Neural progenitor cell (in vitro differentiated cells): Measurements from ENCODE around the gene WFS1. TPM values are rescaled to one million over a fixed set of nuclear protein-coding genes. Genes with fewer than 3 reads are reported as not detected.

Source experiments
- DNase-seq: peaks from one replicate; pipeline ENCODE4 v3.0.0-alpha.2; 2016; ENCODE audit warnings: low spot score
- H2AFZ ChIP-seq: fragments of 200-600 bp; sonication (generic); replicated peaks from 2 replicates; pipeline ENCODE4 v1.6.1; 2016; ENCODE audit warnings: antibody characterized with exemption
- H3F3A ChIP-seq: fragments of 200-600 bp; sonication (generic); 2 replicates; pipeline ENCODE4 v1.6.1; 2016; ENCODE audit warnings: antibody characterized with exemption, low read depth
- H3K27ac ChIP-seq: fragments of 200-600 bp; sonication (generic); 2 replicates; pipeline ENCODE4 v1.5.1; 2016; ENCODE audit warnings: mild to moderate bottlenecking
- H3K27me3 ChIP-seq: fragments of 200-600 bp; sonication (generic); 2 replicates; pipeline ENCODE4 v1.6.1; 2016; ENCODE audit warnings: mild to moderate bottlenecking, moderate library complexity
- H3K36me3 ChIP-seq: fragments of 200-600 bp; sonication (generic); 2 replicates; pipeline ENCODE4 v1.5.1; 2016
- H3K4me1 ChIP-seq: fragments of 200-600 bp; sonication (generic); 2 replicates; pipeline ENCODE4 v1.6.1; 2016; ENCODE audit warnings: mixed run types
- H3K4me2 ChIP-seq: fragments of 200-600 bp; sonication (generic); 2 replicates; pipeline ENCODE4 v1.6.1; 2016
- H3K4me3 ChIP-seq: fragments of 200-600 bp; sonication (generic); 2 replicates; pipeline ENCODE4 v1.5.1; 2016
- H3K79me2 ChIP-seq: fragments of 200-600 bp; sonication (generic); 2 replicates; pipeline ENCODE4 v1.6.1; 2016; ENCODE audit warnings: low read depth
- H3K9ac ChIP-seq: fragments of 200-600 bp; sonication (generic); 2 replicates; pipeline ENCODE4 v1.6.1; 2016
- H3K9me3 ChIP-seq: fragments of 200-600 bp; sonication (generic); 2 replicates; pipeline ENCODE4 v1.5.1; 2016; ENCODE audit warnings: low read depth
- H4K20me1 ChIP-seq: fragments of 200-600 bp; sonication (generic); 2 replicates; pipeline ENCODE4 v1.6.1; 2016; ENCODE audit warnings: low read depth
- H3K27ac Mint-ChIP-seq: 3 replicates; pipeline ENCODE4 v1.8.0; 2021; ENCODE audit warnings: mixed read lengths
- H3K27me3 Mint-ChIP-seq: 2 replicates; pipeline ENCODE4 v1.8.0; 2022; ENCODE audit warnings: low read depth, mild to moderate bottlenecking, inconsistent platforms, moderate library complexity, mixed read lengths; ENCODE audit not compliant: insufficient read depth
- H3K36me3 Mint-ChIP-seq: 3 replicates; pipeline ENCODE4 v1.8.0; 2021; ENCODE audit warnings: mixed read lengths
- H3K4me1 Mint-ChIP-seq: 3 replicates; pipeline ENCODE4 v1.8.0; 2021; ENCODE audit warnings: mixed read lengths
- H3K4me3 Mint-ChIP-seq: 3 replicates; pipeline ENCODE4 v1.8.0; 2021; ENCODE audit warnings: mild to moderate bottlenecking, moderate library complexity, mixed read lengths
- H3K9me3 Mint-ChIP-seq: 3 replicates; pipeline ENCODE4 v1.8.0; 2020; ENCODE audit warnings: mixed read lengths
- CTCF ChIP-seq: fragments of 200-600 bp; sonication (generic); IDR thresholded peaks from 2 replicates; pipeline ENCODE4 v1.5.1; 2017; ENCODE audit warnings: antibody characterized with exemption, mild to moderate bottlenecking
- EZH2 ChIP-seq: fragments of 200-600 bp; sonication (generic); IDR thresholded peaks from 2 replicates; pipeline ENCODE4 v1.6.1; 2017; ENCODE audit warnings: antibody characterized with exemption, mild to moderate bottlenecking, moderate library complexity
- EZH2phosphoT487 ChIP-seq: fragments of 200-600 bp; sonication (generic); IDR thresholded peaks from 2 replicates; pipeline ENCODE4 v1.6.1; 2017; ENCODE audit warnings: antibody characterized with exemption
- total RNA-seq: library from RNA; depleted of rRNA; stranded (reverse); fragments of >200 nt; gene quantifications from 2 replicates; pipeline ENCODE4 v1.2.3, GENCODE V29; 2015; ENCODE audit warnings: low replicate concordance

Gene WFS1
- total RNA-seq, 1 donor from 2014 or later = 8.8 TPM

- Mint-ChIP-seq H3K27ac (peak overlapping the region; percentile 85), H3K4me3 (no peak overlapping the region), H3K27me3 (peaks cover 7% of the 10 kb centered on the region), H3K9me3 (no peaks in the 10 kb centered on the region), H3K36me3 (peaks cover 4% of the 10 kb centered on the region), H3K4me1 (peaks cover 5% of the 10 kb centered on the region)
- H4K20me1 ChIP-seq = no peaks in the 10 kb centered on the region
- TF ChIP-seq CTCF = no peak
- TF ChIP-seq EZH2phosphoT487 = no peak
- TF ChIP-seq EZH2 = no peak
- no peaks in the 10 kb centered on the region for H3K4me1 ChIP-seq
- DNase-seq = no peak
- no peak overlapping the region for H3K4me3 ChIP-seq
- H3K27ac ChIP-seq = no peak overlapping the region
- H3K9me3 ChIP-seq = no peaks in the 10 kb centered on the region
- no peaks in the 10 kb centered on the region for H3K27me3 ChIP-seq
- no peak overlapping the region for H3K4me2 ChIP-seq
- H3F3A ChIP-seq = no peaks in the 10 kb centered on the region
- no peak overlapping the region for H3K9ac ChIP-seq
- no peaks in the 10 kb centered on the region for H3K36me3 ChIP-seq
- H3K79me2 ChIP-seq = no peaks in the 10 kb centered on the region
- H2AFZ ChIP-seq = no peak overlapping the region
Observed at GRCh38 chr4:6281436-6282313, 12.0 kb downstream of the WFS1 start.

- H4K20me1 ChIP-seq = no peaks in the 10 kb centered on the region
- H3F3A ChIP-seq = no peaks in the 10 kb centered on the region
- no peak for DNase-seq
- Mint-ChIP-seq H3K36me3 (peaks cover 6% of the 10 kb centered on the region), H3K27me3 (peaks cover 5% of the 10 kb centered on the region), H3K4me3 (no peak overlapping the region), H3K27ac (peak overlapping the region; percentile 48), H3K9me3 (no peaks in the 10 kb centered on the region), H3K4me1 (no peaks in the 10 kb centered on the region)
- no peak overlapping the region for H3K4me3 ChIP-seq
- no peak overlapping the region for H3K27ac ChIP-seq
- H3K27me3 ChIP-seq = no peaks in the 10 kb centered on the region
- no peaks in the 10 kb centered on the region for H3K9me3 ChIP-seq
- no peaks in the 10 kb centered on the region for H3K36me3 ChIP-seq
- no peak overlapping the region for H2AFZ ChIP-seq
- H3K4me2 ChIP-seq = no peak overlapping the region
- no peaks in the 10 kb centered on the region for H3K79me2 ChIP-seq
- H3K4me1 ChIP-seq = no peaks in the 10 kb centered on the region
- H3K9ac ChIP-seq = no peak overlapping the region
- TF ChIP-seq EZH2 (no peak), EZH2phosphoT487 (no peak), CTCF (no peak)
Observed at GRCh38 chr4:6282314-6282771, 12.7 kb downstream of the WFS1 start.

- Histone ChIP-seq H3F3A (no peaks in the 10 kb centered on the region), H3K4me2 (no peak overlapping the region), H3K4me1 (no peaks in the 10 kb centered on the region), H3K27me3 (no peaks in the 10 kb centered on the region), H3K36me3 (no peaks in the 10 kb centered on the region), H2AFZ (no peak overlapping the region), H3K27ac (no peak overlapping the region), H3K4me3 (no peak overlapping the region), H3K79me2 (no peaks in the 10 kb centered on the region), H3K9me3 (no peaks in the 10 kb centered on the region), H3K9ac (no peak overlapping the region), H4K20me1 (no peaks in the 10 kb centered on the region)
- Mint-ChIP-seq H3K4me3 (no peak overlapping the region), H3K9me3 (no peaks in the 10 kb centered on the region), H3K27me3 (peaks cover 5% of the 10 kb centered on the region), H3K36me3 (peaks cover 6% of the 10 kb centered on the region), H3K27ac (no peak overlapping the region), H3K4me1 (no peaks in the 10 kb centered on the region)
- no peak for DNase-seq
- TF ChIP-seq CTCF (no peak), EZH2 (no peak), EZH2phosphoT487 (no peak)
Observed at GRCh38 chr4:6283282-6283681, 13.6 kb downstream of the WFS1 start.
